ENCODE results near the gene RASA3.
"Not testable (repeated sequence)": the region's sequence is repeated elsewhere in the genome, so short reads cannot be mapped to it uniquely, and the experiment has no call there.

RASA3 gene

GRCh38 chr13:114112826-114113322 is 19.5 kb downstream of the RASA3 start:
- no peak for TF ChIP-seq CTCF (IDR thresholded peaks at IDR 0.05; ENCODE audit: insufficient read depth, missing control alignments)
- no peak for FAIRE-seq
- no peak for DNase-seq (ENCODE audit: insufficient read length, low spot score)

GRCh38 chr13:114112231-114112825 is 20.1 kb downstream of the RASA3 start:
- DNase-seq (ENCODE audit: insufficient read length, low spot score) (no peak), FAIRE-seq (no peak)
- no peak for TF ChIP-seq CTCF (IDR thresholded peaks at IDR 0.05; ENCODE audit: insufficient read depth, missing control alignments)

GRCh38 chr13:114111577-114111976 is 20.8 kb downstream of the RASA3 start:
- FAIRE-seq (no peak), DNase-seq (ENCODE audit: insufficient read length, low spot score) (no peak)
- no peak for TF ChIP-seq CTCF (IDR thresholded peaks at IDR 0.05; ENCODE audit: insufficient read depth, missing control alignments)

GRCh38 chr13:114110830-114111189 is 21.6 kb downstream of the RASA3 start:
- not testable (repeated sequence) for FAIRE-seq; DNase-seq (ENCODE audit: insufficient read length, low spot score)

- TF ChIP-seq CTCF (IDR thresholded peaks at IDR 0.05; ENCODE audit: insufficient read depth, missing control alignments): no peak
- FAIRE-seq: no peak
- no peak for DNase-seq (ENCODE audit: insufficient read length, low spot score)
Observed at GRCh38 chr13:114110091-114110829, 22.2 kb downstream of the RASA3 start.

- no peak for FAIRE-seq
- TF ChIP-seq CTCF (IDR thresholded peaks at IDR 0.05; ENCODE audit: insufficient read depth, missing control alignments): no peak
- no peak for DNase-seq (ENCODE audit: insufficient read length, low spot score)
Observed at GRCh38 chr13:114109641-114110041, 22.8 kb downstream of the RASA3 start.

- FAIRE-seq: no peak
- TF ChIP-seq CTCF (IDR thresholded peaks at IDR 0.05; ENCODE audit: insufficient read depth, missing control alignments): no peak
- no peak for DNase-seq (ENCODE audit: insufficient read length, low spot score)
Observed at GRCh38 chr13:114108894-114109293, 23.5 kb downstream of the RASA3 start.
